ENCODE measurements around the gene SSNA1.
A peak's percentile ranks its signal among the peaks of the same experiment; 100 is the strongest.

SSNA1 gene

GRCh38 chr9:137160716-137161557 is 27.5 kb upstream of the SSNA1 start:
- in situ Hi-C loops (cut with HindIII; ENCODE audit: low sequenced_read_pairs): no loop called here
- TF ChIP-seq CTCF (IDR thresholded peaks at IDR 0.05; ENCODE audit: low read depth, low read length, missing control alignments): no peak
- no peak overlapping the region for H3K4me3 ChIP-seq (ENCODE audit: low read depth, low read length)
- no peak for DNase-seq (ENCODE audit: low read depth)

- in situ Hi-C loops (cut with HindIII; ENCODE audit: low sequenced_read_pairs): no loop called here
- no peak for DNase-seq (ENCODE audit: low read depth)
- no peak for TF ChIP-seq CTCF (IDR thresholded peaks at IDR 0.05; ENCODE audit: low read depth, low read length, missing control alignments)
- H3K4me3 ChIP-seq (ENCODE audit: low read depth, low read length): no peak overlapping the region
Observed at GRCh38 chr9:137161558-137162486, 26.7 kb upstream of the SSNA1 start.

- DNase-seq (ENCODE audit: low read depth): no peak
- no peak for TF ChIP-seq CTCF (IDR thresholded peaks at IDR 0.05; ENCODE audit: low read depth, low read length, missing control alignments)
- in situ Hi-C loops (cut with HindIII; ENCODE audit: low sequenced_read_pairs): no loop called here
- peak overlapping the region; percentile 10 for H3K4me3 ChIP-seq (ENCODE audit: low read depth, low read length)
Observed at GRCh38 chr9:137162505-137163364, 25.7 kb upstream of the SSNA1 start.

- no peak for DNase-seq (ENCODE audit: low read depth)
- peak overlapping the region; percentile 10 for H3K4me3 ChIP-seq (ENCODE audit: low read depth, low read length)
- no peak for TF ChIP-seq CTCF (IDR thresholded peaks at IDR 0.05; ENCODE audit: low read depth, low read length, missing control alignments)
- in situ Hi-C loops (cut with HindIII; ENCODE audit: low sequenced_read_pairs): no loop called here
Observed at GRCh38 chr9:137163365-137163715, 25.1 kb upstream of the SSNA1 start.

- in situ Hi-C loops (cut with HindIII; ENCODE audit: low sequenced_read_pairs): no loop called here
- no peak overlapping the region for H3K4me3 ChIP-seq (ENCODE audit: low read depth, low read length)
- no peak for TF ChIP-seq CTCF (IDR thresholded peaks at IDR 0.05; ENCODE audit: low read depth, low read length, missing control alignments)
- DNase-seq (ENCODE audit: low read depth): no peak
Observed at GRCh38 chr9:137163805-137164204, 24.7 kb upstream of the SSNA1 start.

Data from astrocyte of the cerebellum (primary cell).